HepG2 (cell line): ENCODE results near the gene RYR2.

Source experiments
- RAD21 ChIP-seq: fragments of 450-650 bp; formaldehyde crosslinking; IDR thresholded peaks from 2 replicates; pipeline ENCODE4 v1.5.0; 2020; ENCODE audit warnings: mild to moderate bottlenecking
- TF ChIP-seq, protein P1 (sequence below): sonication (generic); formaldehyde crosslinking; IDR thresholded peaks from 2 replicates; pipeline ENCODE4 v1.4.0; 2020; ENCODE audit warnings: missing genetic modification reagents, mild to moderate bottlenecking, borderline replicate concordance
- TF ChIP-seq, protein P2 (sequence below): sonication (generic); formaldehyde crosslinking; IDR thresholded peaks from 2 replicates; pipeline ENCODE4 v1.4.0; 2020; ENCODE audit warnings: missing genetic modification reagents

DNA sequence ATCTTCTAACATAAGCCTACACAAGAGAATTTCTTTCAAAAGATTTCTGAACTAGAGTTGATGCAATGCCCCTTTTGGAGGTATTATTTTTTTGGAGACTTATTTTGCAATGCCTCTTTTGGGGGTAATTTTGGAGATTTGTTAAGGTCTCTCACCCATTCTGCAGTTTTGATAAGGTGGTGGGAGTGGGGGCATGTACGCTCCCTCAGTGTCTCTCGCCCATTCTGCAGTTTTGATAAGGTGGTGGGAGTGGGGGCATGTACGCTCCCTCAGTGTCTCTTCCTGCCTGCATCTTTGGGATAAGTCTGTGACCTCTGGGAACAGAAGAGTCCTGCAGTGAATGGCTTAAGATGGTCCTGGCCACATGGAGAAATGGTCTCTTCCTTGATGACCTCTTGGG lies 536.6 kb downstream of the RYR2 start:
- TF ChIP-seq RAD21 (CRISPR knock-in tag) = no peak
- TF ChIP-seq, protein P1, sequence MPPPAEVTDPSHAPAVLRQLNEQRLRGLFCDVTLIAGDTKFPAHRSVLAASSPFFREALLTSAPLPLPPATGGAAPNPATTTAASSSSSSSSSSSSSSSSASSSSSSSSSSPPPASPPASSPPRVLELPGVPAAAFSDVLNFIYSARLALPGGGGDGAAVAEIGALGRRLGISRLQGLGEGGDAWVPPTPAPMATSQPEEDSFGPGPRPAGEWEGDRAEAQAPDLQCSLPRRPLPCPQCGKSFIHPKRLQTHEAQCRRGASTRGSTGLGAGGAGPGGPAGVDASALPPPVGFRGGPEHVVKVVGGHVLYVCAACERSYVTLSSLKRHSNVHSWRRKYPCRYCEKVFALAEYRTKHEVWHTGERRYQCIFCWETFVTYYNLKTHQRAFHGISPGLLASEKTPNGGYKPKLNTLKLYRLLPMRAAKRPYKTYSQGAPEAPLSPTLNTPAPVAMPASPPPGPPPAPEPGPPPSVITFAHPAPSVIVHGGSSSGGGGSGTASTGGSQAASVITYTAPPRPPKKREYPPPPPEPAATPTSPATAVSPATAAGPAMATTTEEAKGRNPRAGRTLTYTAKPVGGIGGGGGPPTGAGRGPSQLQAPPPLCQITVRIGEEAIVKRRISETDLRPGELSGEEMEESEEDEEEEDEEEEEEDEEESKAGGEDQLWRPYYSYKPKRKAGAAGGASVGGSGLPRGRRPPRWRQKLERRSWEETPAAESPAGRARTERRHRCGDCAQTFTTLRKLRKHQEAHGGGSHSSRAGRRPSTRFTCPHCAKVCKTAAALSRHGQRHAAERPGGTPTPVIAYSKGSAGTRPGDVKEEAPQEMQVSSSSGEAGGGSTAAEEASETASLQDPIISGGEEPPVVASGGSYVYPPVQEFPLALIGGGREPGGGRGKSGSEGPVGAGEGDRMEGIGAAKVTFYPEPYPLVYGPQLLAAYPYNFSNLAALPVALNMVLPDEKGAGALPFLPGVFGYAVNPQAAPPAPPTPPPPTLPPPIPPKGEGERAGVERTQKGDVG (CRISPR knock-in tag) = no peak
- TF ChIP-seq, protein P2, sequence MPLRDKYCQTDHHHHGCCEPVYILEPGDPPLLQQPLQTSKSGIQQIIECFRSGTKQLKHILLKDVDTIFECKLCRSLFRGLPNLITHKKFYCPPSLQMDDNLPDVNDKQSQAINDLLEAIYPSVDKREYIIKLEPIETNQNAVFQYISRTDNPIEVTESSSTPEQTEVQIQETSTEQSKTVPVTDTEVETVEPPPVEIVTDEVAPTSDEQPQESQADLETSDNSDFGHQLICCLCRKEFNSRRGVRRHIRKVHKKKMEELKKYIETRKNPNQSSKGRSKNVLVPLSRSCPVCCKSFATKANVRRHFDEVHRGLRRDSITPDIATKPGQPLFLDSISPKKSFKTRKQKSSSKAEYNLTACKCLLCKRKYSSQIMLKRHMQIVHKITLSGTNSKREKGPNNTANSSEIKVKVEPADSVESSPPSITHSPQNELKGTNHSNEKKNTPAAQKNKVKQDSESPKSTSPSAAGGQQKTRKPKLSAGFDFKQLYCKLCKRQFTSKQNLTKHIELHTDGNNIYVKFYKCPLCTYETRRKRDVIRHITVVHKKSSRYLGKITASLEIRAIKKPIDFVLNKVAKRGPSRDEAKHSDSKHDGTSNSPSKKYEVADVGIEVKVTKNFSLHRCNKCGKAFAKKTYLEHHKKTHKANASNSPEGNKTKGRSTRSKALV (CRISPR knock-in tag) = no peak
